GM23338 (cell line): Measurements from ENCODE around the gene CWC27.

ENCODE experiments used
- CREB1 ChIP-seq: fragments of 250-450 bp; sonication (Bioruptor Pico); IDR thresholded peaks from 2 replicates; pipeline ENCODE4 v1.5.0; 2020; ENCODE audit warnings: low read depth, mild to moderate bottlenecking, moderate library complexity
- EZH2 ChIP-seq: fragments of 200-600 bp; sonication (generic); IDR thresholded peaks from one replicate; pipeline ENCODE4 v1.8.0; 2017; ENCODE audit warnings: antibody characterized with exemption, mild to moderate bottlenecking, low read depth; ENCODE audit not compliant: unreplicated experiment
- EZH2phosphoT487 ChIP-seq: fragments of 200-600 bp; sonication (generic); IDR thresholded peaks from one replicate; pipeline ENCODE4 v1.8.1; 2018; ENCODE audit warnings: antibody characterized with exemption; ENCODE audit not compliant: unreplicated experiment
- JUNB ChIP-seq: IDR thresholded peaks from one replicate; pipeline ENCODE4 v1.6.1; 2016; ENCODE audit warnings: antibody characterized with exemption; ENCODE audit not compliant: unreplicated experiment
- NANOG ChIP-seq: IDR thresholded peaks from 2 replicates; pipeline ENCODE4 v1.6.1; 2016; ENCODE audit warnings: antibody characterized with exemption, borderline replicate concordance
- POLR2AphosphoS5 ChIP-seq: IDR thresholded peaks from 2 replicates; pipeline ENCODE4 v1.6.1; 2016; ENCODE audit warnings: antibody characterized with exemption, low read depth
- STAT1 ChIP-seq: IDR thresholded peaks from one replicate; pipeline ENCODE4 v1.6.1; 2016; ENCODE audit warnings: antibody characterized with exemption; ENCODE audit not compliant: unreplicated experiment
- ZNF114 ChIP-seq: fragments of 250-450 bp; sonication (Bioruptor Pico); IDR thresholded peaks from 2 replicates; pipeline ENCODE4 v1.5.0; 2020; ENCODE audit warnings: mild to moderate bottlenecking, moderate library complexity
- ZNF331 ChIP-seq: fragments of 250-450 bp; sonication (Bioruptor Pico); IDR thresholded peaks from 2 replicates; pipeline ENCODE4 v1.5.0; 2020; ENCODE audit warnings: low read depth, mild to moderate bottlenecking, moderate library complexity
- TF ChIP-seq, protein P1 (sequence below), 2 experiments: fragments of 200-600 bp in 1 of 2; sonication (generic) in 1 of 2; conservative IDR thresholded peaks; 2 replicates each; pipeline versions ENCODE4 v1.5.1 to v1.6.1; 2016 to 2017; ENCODE audit warnings: antibody characterized with exemption in 2 of 2, low read depth in 2 of 2, mild to moderate bottlenecking in 2 of 2, moderate library complexity in 1 of 2
- TF ChIP-seq, protein P2 (sequence below): fragments of 250-450 bp; sonication (Bioruptor Pico); IDR thresholded peaks from 2 replicates; pipeline ENCODE4 v1.5.0; 2020; ENCODE audit warnings: mild to moderate bottlenecking, moderate library complexity
- TF ChIP-seq, protein P3 (sequence below): IDR thresholded peaks from one replicate; pipeline ENCODE4 v1.6.1; 2018; ENCODE audit warnings: antibody characterized with exemption; ENCODE audit not compliant: unreplicated experiment
- TF ChIP-seq, protein P4 (sequence below): IDR thresholded peaks from 2 replicates; pipeline ENCODE4 v1.6.1; 2016; ENCODE audit warnings: antibody characterized with exemption

DNA sequence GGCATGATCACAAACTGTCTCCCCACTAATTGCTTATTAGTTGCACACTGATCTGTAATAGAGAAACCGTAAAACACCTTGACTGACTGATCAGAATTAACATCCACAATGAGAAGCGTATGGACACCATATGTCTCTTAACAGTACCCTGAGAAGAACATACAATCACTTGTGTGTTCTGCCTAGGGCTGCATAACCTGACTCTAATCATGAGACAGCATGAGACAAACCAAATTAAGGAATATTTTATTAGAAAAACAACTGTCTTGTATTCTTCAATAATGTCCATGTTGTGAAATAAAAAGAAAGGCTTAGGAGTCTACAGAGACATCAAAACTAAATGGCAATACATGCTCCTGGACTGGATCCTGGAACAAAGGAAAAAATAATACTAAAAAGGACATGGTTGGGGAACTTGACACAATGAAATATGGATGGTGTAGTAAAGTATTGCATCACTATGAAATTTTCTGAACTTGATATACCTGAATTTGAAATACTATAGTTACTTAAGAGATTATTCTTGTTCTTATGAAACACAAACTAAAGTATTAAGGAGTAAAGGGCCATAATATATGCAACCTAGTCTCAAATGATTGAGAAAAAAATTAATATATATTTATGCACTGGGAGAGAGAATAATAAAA lies 162.1 kb downstream of the CWC27 start:
- no peak for TF ChIP-seq NANOG
- TF ChIP-seq, protein P1, sequence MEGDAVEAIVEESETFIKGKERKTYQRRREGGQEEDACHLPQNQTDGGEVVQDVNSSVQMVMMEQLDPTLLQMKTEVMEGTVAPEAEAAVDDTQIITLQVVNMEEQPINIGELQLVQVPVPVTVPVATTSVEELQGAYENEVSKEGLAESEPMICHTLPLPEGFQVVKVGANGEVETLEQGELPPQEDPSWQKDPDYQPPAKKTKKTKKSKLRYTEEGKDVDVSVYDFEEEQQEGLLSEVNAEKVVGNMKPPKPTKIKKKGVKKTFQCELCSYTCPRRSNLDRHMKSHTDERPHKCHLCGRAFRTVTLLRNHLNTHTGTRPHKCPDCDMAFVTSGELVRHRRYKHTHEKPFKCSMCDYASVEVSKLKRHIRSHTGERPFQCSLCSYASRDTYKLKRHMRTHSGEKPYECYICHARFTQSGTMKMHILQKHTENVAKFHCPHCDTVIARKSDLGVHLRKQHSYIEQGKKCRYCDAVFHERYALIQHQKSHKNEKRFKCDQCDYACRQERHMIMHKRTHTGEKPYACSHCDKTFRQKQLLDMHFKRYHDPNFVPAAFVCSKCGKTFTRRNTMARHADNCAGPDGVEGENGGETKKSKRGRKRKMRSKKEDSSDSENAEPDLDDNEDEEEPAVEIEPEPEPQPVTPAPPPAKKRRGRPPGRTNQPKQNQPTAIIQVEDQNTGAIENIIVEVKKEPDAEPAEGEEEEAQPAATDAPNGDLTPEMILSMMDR (conservative IDR thresholded peaks at IDR 0.05; ENCODE audit: low read depth in 2 of 2) = no peak
- TF ChIP-seq CREB1 (CRISPR knock-in tag) = no peak
- no peak for TF ChIP-seq POLR2AphosphoS5
- TF ChIP-seq EZH2 = no peak
- TF ChIP-seq EZH2phosphoT487 = no peak
- TF ChIP-seq, protein P2, sequence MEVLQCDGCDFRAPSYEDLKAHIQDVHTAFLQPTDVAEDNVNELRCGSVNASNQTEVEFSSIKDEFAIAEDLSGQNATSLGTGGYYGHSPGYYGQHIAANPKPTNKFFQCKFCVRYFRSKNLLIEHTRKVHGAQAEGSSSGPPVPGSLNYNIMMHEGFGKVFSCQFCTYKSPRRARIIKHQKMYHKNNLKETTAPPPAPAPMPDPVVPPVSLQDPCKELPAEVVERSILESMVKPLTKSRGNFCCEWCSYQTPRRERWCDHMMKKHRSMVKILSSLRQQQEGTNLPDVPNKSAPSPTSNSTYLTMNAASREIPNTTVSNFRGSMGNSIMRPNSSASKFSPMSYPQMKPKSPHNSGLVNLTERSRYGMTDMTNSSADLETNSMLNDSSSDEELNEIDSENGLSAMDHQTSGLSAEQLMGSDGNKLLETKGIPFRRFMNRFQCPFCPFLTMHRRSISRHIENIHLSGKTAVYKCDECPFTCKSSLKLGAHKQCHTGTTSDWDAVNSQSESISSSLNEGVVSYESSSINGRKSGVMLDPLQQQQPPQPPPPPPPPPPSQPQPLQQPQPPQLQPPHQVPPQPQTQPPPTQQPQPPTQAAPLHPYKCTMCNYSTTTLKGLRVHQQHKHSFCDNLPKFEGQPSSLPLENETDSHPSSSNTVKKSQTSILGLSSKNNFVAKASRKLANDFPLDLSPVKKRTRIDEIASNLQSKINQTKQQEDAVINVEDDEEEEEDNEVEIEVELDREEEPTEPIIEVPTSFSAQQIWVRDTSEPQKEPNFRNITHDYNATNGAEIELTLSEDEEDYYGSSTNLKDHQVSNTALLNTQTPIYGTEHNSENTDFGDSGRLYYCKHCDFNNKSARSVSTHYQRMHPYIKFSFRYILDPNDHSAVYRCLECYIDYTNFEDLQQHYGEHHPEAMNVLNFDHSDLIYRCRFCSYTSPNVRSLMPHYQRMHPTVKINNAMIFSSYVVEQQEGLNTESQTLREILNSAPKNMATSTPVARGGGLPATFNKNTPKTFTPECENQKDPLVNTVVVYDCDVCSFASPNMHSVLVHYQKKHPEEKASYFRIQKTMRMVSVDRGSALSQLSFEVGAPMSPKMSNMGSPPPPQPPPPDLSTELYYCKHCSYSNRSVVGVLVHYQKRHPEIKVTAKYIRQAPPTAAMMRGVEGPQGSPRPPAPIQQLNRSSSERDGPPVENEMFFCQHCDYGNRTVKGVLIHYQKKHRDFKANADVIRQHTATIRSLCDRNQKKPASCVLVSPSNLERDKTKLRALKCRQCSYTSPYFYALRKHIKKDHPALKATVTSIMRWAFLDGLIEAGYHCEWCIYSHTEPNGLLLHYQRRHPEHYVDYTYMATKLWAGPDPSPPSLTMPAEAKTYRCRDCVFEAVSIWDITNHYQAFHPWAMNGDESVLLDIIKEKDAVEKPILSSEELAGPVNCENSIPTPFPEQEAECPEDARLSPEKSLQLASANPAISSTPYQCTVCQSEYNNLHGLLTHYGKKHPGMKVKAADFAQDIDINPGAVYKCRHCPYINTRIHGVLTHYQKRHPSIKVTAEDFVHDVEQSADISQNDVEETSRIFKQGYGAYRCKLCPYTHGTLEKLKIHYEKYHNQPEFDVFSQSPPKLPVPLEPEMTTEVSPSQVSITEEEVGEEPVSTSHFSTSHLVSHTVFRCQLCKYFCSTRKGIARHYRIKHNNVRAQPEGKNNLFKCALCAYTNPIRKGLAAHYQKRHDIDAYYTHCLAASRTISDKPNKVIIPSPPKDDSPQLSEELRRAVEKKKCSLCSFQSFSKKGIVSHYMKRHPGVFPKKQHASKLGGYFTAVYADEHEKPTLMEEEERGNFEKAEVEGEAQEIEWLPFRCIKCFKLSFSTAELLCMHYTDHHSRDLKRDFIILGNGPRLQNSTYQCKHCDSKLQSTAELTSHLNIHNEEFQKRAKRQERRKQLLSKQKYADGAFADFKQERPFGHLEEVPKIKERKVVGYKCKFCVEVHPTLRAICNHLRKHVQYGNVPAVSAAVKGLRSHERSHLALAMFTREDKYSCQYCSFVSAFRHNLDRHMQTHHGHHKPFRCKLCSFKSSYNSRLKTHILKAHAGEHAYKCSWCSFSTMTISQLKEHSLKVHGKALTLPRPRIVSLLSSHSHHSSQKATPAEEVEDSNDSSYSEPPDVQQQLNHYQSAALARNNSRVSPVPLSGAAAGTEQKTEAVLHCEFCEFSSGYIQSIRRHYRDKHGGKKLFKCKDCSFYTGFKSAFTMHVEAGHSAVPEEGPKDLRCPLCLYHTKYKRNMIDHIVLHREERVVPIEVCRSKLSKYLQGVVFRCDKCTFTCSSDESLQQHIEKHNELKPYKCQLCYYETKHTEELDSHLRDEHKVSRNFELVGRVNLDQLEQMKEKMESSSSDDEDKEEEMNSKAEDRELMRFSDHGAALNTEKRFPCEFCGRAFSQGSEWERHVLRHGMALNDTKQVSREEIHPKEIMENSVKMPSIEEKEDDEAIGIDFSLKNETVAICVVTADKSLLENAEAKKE (CRISPR knock-in tag) = no peak
- TF ChIP-seq, protein P3, sequence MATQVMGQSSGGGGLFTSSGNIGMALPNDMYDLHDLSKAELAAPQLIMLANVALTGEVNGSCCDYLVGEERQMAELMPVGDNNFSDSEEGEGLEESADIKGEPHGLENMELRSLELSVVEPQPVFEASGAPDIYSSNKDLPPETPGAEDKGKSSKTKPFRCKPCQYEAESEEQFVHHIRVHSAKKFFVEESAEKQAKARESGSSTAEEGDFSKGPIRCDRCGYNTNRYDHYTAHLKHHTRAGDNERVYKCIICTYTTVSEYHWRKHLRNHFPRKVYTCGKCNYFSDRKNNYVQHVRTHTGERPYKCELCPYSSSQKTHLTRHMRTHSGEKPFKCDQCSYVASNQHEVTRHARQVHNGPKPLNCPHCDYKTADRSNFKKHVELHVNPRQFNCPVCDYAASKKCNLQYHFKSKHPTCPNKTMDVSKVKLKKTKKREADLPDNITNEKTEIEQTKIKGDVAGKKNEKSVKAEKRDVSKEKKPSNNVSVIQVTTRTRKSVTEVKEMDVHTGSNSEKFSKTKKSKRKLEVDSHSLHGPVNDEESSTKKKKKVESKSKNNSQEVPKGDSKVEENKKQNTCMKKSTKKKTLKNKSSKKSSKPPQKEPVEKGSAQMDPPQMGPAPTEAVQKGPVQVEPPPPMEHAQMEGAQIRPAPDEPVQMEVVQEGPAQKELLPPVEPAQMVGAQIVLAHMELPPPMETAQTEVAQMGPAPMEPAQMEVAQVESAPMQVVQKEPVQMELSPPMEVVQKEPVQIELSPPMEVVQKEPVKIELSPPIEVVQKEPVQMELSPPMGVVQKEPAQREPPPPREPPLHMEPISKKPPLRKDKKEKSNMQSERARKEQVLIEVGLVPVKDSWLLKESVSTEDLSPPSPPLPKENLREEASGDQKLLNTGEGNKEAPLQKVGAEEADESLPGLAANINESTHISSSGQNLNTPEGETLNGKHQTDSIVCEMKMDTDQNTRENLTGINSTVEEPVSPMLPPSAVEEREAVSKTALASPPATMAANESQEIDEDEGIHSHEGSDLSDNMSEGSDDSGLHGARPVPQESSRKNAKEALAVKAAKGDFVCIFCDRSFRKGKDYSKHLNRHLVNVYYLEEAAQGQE = no peak
- TF ChIP-seq JUNB = no peak
- TF ChIP-seq ZNF331 (CRISPR knock-in tag) = no peak
- TF ChIP-seq, protein P4, sequence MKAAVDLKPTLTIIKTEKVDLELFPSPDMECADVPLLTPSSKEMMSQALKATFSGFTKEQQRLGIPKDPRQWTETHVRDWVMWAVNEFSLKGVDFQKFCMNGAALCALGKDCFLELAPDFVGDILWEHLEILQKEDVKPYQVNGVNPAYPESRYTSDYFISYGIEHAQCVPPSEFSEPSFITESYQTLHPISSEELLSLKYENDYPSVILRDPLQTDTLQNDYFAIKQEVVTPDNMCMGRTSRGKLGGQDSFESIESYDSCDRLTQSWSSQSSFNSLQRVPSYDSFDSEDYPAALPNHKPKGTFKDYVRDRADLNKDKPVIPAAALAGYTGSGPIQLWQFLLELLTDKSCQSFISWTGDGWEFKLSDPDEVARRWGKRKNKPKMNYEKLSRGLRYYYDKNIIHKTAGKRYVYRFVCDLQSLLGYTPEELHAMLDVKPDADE = no peak
- no peak for TF ChIP-seq STAT1
- TF ChIP-seq ZNF114 (CRISPR knock-in tag) = no peak
